HepG2 (cell line): ENCODE data around the gene QKI. TPM values are rescaled to one million over a fixed set of nuclear protein-coding genes. Genes with fewer than 3 reads are reported as not detected.

ENCODE experiments used
- ATF5 ChIP-seq: sonication (generic); formaldehyde crosslinking; IDR thresholded peaks from 2 replicates; pipeline ENCODE4 v1.4.0; 2020; ENCODE audit warnings: mild to moderate bottlenecking, low read depth, missing genetic modification reagents
- BRF2 ChIP-seq: sonication (generic); formaldehyde crosslinking; IDR thresholded peaks from 2 replicates; pipeline ENCODE4 v1.8.1; 2022; ENCODE audit warnings: mild to moderate bottlenecking, missing genetic modification reagents
- FOXK1 ChIP-seq: sonication (generic); formaldehyde crosslinking; IDR thresholded peaks from 2 replicates; pipeline ENCODE4 v1.4.0; 2020; ENCODE audit warnings: low read depth, missing genetic modification reagents, borderline replicate concordance
- NFE2L1 ChIP-seq: sonication (generic); formaldehyde crosslinking; IDR thresholded peaks from 2 replicates; pipeline ENCODE4 v1.4.0; 2020; ENCODE audit warnings: missing genetic modification reagents, mild to moderate bottlenecking, borderline replicate concordance
- PAXIP1 ChIP-seq: sonication (generic); formaldehyde crosslinking; conservative IDR thresholded peaks from 2 replicates; pipeline ENCODE4 v1.4.0; 2020; ENCODE audit warnings: mild to moderate bottlenecking, missing genetic modification reagents, moderate library complexity
- RCOR2 ChIP-seq: IDR thresholded peaks from 2 replicates; pipeline ENCODE4 v1.6.1; 2016; ENCODE audit warnings: missing biosample characterization, missing genetic modification reagents
- ZBTB49 ChIP-seq: sonication (generic); formaldehyde crosslinking; IDR thresholded peaks from 2 replicates; pipeline ENCODE4 v1.4.0; 2020; ENCODE audit warnings: missing genetic modification reagents, borderline replicate concordance
- ZNF329 ChIP-seq: sonication (generic); formaldehyde crosslinking; IDR thresholded peaks from 2 replicates; pipeline ENCODE4 v1.9.0; 2021; ENCODE audit warnings: low read depth, mild to moderate bottlenecking, missing genetic modification reagents
- ZNF354B ChIP-seq: sonication (generic); formaldehyde crosslinking; IDR thresholded peaks from 2 replicates; pipeline ENCODE4 v1.8.0; 2022; ENCODE audit warnings: mild to moderate bottlenecking, missing genetic modification reagents
- ZNF407 ChIP-seq: sonication (generic); formaldehyde crosslinking; IDR thresholded peaks from one replicate; pipeline ENCODE4 v1.5.1; 2020; ENCODE audit warnings: mild to moderate bottlenecking, missing genetic modification reagents; ENCODE audit errors: not compliant biosample characterization
- polyA plus RNA-seq, 8 experiments: library from polyadenylated mRNA; depleted of rRNA in 3 of 8; stranded (reverse) in 7 of 8; unstranded in 1 of 8; fragments of >200 nt; fragmentation: Illumina TruSeq in 4 of 8; extraction: Trizol in 4 of 8; gene quantifications; 2 replicates each; pipeline versions ENCODE4 v1.2.1 to v1.2.3, GENCODE V29; 2011 to 2016; ENCODE audit warnings: low read depth in 4 of 8, missing spikeins in 1 of 8, mixed read lengths in 1 of 8; ENCODE audit not compliant: insufficient read depth in 1 of 8
- total RNA-seq, 5 experiments: library from RNA; depleted of rRNA; stranded (reverse); fragments of >200 nt; fragmentation: Illumina TruSeq; extraction: Trizol; gene quantifications; 2 replicates each; pipeline ENCODE4 v1.2.3, GENCODE V29; 2016; ENCODE audit warnings: low read depth in 1 of 5

Gene QKI
- total and polyA plus RNA-seq, 2 of the 13 experiments (the other 11 are each of a cell fraction or from before 2014, with no cell fraction given), result 136 to 137 TPM

GRCh38 chr6:163413345-163414116, 987 bp upstream of the QKI start (continued):
- TF ChIP-seq PAXIP1 (CRISPR knock-in tag) (peak; percentile 36; the same call in 1 of the 2 replicates), ZNF354B (0 out of 2 replicates have a peak, but pooled peaks have one; percentile 76), ZNF407 (CRISPR knock-in tag) (peak; percentile 49), BRF2 (CRISPR knock-in tag) (peak; percentile 94), ZBTB49 (CRISPR knock-in tag) (no peak), FOXK1 (CRISPR knock-in tag) (peak; percentile 52; the same call in 1 of the 2 replicates), RCOR2 (no peak), ATF5 (CRISPR knock-in tag) (no peak; the same call in 1 of the 2 replicates), NFE2L1 (no peak), ZNF329 (peak; percentile 87; the same call in 1 of the 2 replicates)
